NCI-H2171 (cell line): ENCODE results near the gene ENG.
A peak's percentile ranks its signal among the peaks of the same experiment; 100 is the strongest.
"Not testable (repeated sequence)": the region's sequence is repeated elsewhere in the genome, so short reads cannot be mapped to it uniquely, and the experiment has no call there.

Source experiments
- DNase-seq: peaks from one replicate; lab custom pipeline; 2025; lab: John Stamatoyannopoulos, UW

The ENG gene

GRCh38 chr9:127865645-127866464, 11.4 kb upstream of the ENG start:
- no peak for DNase-seq

DNA sequence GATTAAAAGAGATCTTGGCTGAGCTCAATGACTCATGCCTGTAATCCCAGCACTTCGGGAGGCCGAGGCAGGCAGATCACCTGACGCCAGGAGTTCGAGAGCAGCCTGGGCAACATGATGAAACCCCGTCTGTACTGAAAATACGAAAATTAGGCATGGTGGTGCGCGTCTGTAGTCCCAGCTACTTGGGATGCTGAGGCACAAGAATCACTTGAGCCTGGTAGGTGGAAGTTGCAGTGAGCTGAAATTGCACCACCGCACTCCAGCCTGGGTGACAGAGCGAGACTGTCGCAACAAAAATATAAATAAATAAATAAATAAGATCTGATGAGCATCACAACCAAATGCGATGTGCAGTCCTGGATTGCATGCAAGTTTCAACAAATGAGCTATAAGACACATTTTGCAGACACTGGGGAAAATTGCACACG, 8.7 kb upstream of the ENG start:
- DNase-seq = no peak

- no peak for DNase-seq
Measured at GRCh38 chr9:127862075-127863011, 7.9 kb upstream of the ENG start.

DNA sequence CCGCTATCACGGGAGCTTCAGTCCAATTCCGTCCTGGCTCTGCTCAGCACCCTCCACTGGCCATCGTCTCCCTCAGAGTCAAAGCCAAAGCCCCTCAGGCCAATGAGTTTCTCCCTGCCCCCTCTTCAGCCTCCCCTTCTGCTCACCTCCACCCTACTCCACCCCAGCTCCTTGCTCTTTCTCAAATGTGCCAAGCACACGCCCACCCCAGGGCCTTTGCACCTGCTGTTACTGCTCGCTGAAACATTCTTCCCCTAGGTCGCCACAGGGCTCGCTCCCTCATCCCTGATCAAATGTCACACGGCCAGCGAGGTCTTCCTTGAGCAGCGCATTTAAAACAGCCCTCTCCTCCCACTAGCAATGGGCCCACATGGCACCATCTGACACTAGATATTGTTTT, 6.3 kb upstream of the ENG start:
- no peak for DNase-seq

- no peak for DNase-seq
Measured at GRCh38 chr9:127860260-127860659, 5.8 kb upstream of the ENG start.

DNA sequence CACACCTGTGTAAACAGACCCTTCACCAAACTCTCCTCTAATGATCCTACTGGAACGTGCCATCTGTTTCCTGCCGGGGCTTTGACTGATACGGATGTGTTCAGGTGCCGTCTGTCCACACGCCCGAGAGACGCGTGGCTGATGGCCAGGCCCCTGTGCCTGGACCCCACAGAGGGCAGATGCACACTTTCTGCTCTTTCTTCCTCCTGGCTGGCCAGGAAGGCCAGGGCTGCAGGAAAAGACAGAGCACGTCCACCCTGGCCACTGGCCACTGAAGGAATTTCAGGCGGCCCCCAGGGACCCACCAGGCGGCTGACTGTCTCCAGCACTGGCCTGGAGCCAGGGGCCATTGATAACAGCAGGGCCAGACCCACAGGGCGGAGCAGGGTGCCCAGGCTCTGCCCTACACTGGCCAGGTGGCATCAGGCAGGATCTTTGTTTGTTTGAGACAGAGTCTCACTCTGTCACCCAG, 3.6 kb upstream of the ENG start:
- peak; percentile 89 for DNase-seq

GRCh38 chr9:127857278-127857677, 2.8 kb upstream of the ENG start:
- DNase-seq = no peak

DNA sequence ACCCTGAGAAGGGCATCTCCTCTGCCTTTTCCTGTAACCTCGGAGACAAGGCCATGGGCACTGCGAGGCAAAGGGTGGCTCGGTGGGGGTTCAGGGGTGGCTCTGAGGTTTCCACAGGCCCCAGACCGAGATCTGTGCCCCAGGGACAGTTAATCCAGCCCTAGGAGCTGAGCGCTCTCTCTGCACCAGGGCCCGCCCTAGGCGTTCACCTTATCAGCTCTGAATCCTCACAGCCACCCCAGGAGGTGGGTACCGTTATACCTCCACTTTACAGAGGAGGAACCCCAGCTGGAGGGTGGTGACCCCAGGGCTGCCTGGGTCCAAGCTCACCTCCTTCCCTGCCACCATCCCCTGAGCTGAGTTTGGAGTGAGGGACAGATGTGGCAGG, 2.3 kb upstream of the ENG start:
- no peak for DNase-seq

DNA sequence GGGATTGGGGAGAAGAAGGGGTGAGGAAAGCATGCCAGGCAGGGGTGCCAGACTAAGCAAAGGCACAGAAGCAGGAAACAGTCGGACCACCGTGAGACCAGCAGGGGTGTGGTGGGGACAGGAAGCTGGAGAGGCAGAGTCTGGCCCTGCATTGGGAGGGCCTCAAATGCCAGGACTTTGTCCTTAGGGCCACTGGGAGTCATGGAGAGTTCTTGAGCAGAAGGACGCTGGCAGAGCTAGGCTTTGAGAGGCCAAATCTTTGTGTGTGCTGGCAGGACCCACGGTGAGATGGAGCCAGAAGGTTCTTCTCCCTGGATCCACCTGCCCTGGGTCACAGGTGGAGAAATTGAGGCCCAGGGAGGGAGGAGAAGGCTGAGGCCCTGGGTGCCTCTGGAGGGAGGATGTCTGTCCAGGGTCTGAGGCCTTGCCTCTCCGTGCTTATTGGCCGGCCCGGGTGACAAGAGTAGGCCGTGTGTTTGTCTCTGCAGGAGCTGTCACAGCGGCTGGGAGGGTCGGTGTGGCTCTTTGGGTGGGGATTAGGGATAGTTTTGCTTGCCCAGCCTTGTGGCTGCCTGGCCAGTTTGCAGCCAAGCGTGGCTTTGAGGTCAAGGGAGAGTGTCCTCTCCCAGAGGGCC, 1.8 kb upstream of the ENG start:
- no peak for DNase-seq

DNA sequence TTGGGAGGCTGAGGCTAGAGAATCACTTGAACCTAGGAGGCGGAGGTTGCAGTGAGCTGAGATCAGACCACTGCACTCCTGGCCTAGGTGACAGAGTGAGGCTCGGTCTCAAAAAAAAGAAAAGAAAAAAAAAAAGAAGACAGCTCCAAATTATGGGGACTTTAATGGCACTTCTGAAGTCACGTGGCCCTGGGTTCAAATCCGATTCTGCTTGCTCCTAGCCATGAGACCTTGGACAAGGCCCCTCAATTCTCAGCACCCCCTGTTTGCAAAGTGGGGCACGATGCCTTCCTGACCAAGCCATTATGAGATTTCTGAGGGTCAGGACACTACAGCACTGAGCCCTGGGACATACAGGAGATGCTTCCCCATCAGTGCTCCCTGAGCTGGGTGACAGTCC, 1.1 kb upstream of the ENG start:
- DNase-seq = no peak

DNA sequence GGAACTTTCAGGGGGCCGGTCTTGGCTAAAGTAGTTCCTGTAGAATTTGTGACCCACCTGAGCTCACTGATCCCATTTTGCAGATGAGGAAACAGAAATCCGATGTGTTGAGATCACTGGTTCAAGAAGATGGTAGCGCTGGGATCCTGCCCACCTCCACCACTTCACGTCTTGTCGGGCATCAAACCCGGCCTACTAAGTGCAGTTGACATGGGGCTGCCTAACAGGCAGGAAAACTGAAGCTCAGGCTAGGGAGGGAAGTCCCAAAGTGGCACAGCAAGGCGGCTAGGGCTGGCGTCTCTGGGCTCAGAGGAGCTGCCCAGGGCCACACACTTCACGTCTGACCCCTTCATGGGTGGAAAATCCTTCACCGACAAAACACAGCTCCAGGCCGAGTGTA, 502 bp upstream of the ENG start:
- DNase-seq = no peak

DNA sequence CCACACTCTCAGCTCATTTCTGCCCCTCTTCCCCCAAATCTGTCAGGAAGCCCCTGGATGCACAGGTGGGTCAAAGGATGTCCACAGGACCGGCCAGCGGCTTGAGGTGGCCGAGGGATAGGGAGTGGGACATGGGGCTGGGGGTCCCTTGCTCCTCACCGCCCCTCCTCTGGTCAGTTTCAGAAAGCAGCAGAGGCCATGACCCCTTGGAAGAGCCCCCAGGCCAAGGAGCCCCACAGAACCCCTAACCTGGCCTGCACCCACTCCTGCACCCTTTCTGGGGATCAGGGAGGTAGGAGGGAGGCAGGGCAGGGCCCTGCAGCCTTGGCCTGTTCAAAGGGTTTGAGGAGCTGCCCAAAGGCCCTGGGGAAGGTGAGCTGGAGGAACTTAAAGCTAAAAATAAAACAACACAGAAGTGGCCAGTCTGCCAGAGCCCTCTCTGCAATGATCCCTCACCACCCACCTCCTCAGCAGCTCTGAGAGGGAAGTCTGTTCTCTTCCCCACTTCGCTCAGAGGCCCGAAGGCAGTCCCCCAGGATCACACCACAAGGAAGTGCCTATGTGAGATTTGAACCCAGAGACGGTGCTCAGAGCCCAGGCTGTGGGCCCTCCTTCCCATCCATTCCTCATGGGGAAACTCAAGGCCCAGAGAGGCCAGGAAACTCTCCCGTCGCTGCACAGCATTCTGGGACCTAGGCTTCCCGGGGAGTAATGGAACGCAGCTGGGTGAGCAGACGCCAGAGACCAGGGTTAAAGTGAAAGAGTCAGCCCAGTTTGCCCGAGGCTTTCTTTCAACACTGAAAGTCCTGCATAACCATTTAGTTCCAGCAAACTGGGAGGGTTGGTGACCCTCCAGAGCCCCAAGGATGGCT, 910 bp downstream of the ENG start:
- no peak for DNase-seq

DNA sequence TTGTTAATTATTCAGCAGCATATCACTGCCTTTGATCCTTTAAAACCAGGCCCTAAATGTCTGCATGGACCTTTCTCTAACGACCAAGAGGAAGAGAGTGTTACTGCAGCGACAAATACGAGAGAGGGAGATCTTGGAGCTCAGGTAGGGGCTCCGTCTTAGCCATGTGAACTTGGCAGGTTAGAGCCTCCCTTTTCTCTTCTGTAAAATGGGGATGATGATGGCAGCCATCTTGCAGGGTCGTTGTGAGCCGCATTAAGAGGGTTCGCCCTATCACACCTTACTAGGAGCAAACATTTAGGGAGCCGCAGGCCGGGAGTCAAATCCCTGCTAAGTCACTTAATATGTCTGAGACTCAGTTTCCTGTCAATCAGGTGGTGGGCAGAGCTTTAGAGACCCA, 1.6 kb downstream of the ENG start:
- no peak for DNase-seq

DNA sequence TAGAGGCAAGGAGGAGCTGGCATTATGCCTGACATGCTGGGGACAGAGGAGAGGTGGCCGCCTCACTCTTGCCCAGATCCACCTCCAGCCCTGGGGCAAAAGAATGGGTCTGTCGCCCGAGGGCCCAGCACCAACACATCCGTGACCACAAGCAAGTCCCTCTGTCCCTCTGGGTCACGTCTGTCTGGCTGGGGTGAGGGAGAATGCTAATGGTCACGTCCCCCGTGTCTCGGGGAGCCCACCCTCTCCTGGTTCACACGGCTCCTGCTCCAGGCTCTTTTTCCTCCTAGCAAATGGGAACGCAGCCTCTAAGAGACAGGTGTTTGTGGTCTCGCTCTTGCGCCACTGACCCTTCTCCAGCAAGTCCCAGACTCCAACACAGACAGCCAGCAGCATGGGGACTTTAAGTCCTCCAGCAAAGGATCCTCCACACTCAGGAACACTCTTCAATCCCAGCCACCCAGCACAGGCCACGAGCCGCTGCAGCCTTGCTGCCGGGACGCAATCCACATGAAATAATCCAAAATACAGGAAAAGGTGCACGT, 4.1 kb downstream of the ENG start:
- DNase-seq = no peak

- no peak for DNase-seq
Measured at GRCh38 chr9:127848756-127849504, 5.5 kb downstream of the ENG start.

DNA sequence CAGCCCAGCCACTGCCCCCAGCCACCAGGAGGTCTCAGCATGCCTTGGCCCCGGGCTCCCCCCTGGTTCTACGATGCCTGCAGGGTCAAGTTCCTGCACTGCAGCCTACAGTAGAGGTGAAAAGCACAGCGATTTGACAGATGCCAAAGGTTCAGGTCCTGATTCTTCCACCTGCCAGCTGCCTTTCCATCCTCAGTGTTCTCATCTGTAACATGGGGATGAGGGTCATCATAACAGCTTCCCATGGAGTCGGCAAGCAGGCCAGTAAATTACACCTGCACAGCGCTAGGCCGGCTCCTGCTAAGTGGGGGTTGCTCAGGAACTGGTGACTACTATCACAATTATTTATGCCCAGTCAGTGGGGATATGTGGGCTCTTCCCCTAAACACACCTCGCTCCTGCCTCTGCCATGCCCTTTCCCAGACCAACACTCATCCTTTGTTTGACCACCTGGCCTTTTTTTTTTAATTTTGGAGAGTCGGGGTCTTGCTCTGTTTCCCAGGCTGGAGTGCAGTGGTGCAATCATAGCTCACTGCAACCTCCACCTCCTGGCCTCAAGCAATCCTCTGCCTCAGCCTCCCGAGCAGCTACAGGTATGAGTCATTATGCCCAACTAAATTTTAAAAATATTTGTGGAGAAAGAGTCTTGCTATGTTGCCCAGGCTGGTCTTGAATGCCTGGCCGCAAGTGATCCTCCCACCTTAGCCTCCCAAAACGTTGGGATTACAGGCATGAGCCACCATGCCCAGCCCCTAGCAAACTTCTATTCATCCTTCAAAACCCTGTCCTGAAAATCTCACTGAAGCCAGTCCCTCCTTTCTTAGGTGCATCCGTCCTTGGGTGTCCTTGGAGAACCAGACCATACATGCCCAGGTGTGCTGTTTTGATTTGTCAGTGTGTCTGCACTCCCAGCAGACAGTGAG, 6.4 kb downstream of the ENG start:
- DNase-seq = no peak

DNA sequence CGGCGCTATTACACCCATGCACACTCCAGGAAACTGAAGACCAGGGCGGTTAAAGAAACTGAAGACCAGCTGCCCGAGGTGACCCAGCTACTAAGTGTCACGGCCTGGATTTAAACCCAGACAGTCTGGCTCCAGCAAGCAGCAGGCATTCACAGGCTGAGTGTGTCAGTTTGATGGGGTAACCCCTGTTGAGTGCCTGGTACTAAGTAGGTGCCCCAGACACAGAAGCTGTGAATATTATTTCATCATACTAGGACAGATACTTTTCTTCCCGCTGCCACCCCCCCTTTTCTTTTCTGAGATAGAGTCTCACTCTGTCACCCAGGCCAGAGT, 7.3 kb downstream of the ENG start:
- no peak for DNase-seq

DNA sequence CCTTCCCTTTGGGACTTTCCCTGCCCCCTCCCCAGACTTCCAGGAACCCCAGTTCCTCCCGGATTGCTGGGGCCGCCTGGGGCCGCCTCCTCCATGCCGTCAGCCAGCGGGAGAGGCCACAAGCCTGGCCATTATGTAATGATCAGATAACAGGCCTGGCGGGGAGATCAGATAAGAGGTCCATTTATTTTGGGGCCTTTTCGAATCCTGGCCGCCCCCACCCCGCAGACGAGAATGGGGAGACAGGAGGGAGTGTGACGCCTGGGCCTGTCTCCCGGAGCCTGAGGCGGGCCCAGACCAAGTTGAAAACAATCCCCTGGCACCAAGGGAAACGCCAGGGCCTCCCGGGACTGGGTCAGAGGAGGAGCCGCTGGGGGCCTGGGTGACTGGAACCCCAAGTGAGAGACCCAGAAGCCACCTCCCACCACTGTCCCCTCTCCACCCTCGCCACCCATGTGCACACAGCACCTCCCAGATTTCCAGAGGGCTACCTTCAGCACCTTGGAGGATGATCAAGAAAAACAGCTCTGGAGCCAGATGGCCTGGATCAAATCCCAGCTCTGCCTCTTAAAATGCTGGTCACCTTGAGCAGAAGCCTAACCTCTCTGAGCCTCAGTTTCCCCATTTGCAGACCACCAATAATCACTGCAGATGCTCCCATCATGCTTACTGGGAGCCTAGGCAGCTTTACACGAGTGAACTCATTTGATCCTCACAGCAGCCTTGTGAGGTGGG, 7.8 kb downstream of the ENG start:
- no peak for DNase-seq

DNA sequence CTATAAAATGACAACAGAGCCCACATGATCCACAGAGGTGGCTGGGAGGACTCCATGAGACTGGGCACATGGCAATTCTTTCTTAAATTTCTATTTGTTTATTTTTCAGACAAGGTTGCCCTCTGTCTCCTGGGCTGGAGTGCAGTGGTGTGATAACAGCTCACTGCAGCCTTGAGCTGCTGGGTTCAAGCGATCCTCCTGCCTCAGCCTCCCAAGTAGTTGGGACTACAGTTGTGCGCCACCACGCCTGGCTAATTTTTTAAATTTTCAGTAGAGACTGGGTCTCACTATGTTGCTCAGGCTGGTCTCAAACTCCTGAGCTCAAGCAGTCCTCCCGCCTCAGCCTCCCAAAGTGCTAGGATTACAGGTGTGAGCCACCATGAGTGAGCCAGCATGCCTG, 8.8 kb downstream of the ENG start:
- DNase-seq = not testable (repeated sequence)
